HG03469 (cell line): Measurements from ENCODE around the gene ZNF532.

Source experiments
- ATAC-seq: cut with Tn5 transposase; IDR thresholded peaks from one replicate; pipeline ENCODE4 v1.9.1; 2021; ENCODE audit warnings: mild to moderate bottlenecking, moderate library complexity, moderate number of reproducible peaks; ENCODE audit not compliant: unreplicated experiment

ZNF532 gene

GRCh38 chr18:58970943-58971790 is 106.5 kb downstream of the ZNF532 start:
- ATAC-seq = peak; percentile 53

- ATAC-seq = no peak
Observed at GRCh38 chr18:58975296-58975695, 110.6 kb downstream of the ZNF532 start.

- ATAC-seq = no peak
Observed at GRCh38 chr18:58975781-58976180, 111.1 kb downstream of the ZNF532 start.

- no peak for ATAC-seq
Observed at GRCh38 chr18:58977223-58977622, 112.5 kb downstream of the ZNF532 start.

- no peak for ATAC-seq
Observed at GRCh38 chr18:58977801-58978200, 113.1 kb downstream of the ZNF532 start.

- no peak for ATAC-seq
Observed at GRCh38 chr18:58978916-58979315, 114.2 kb downstream of the ZNF532 start.

GRCh38 chr18:58979615-58980014 is 114.9 kb downstream of the ZNF532 start:
- ATAC-seq = no peak

- no peak for ATAC-seq
Observed at GRCh38 chr18:58980991-58981390, 116.3 kb downstream of the ZNF532 start.

GRCh38 chr18:58983260-58984155 is 118.8 kb downstream of the ZNF532 start:
- no peak for ATAC-seq

- ATAC-seq = no peak
Observed at GRCh38 chr18:58988600-58988999, 123.9 kb downstream of the ZNF532 start.

GRCh38 chr18:58989184-58989759 is 124.6 kb downstream of the ZNF532 start:
- no peak for ATAC-seq

GRCh38 chr18:58990720-58991119 is 126.0 kb downstream of the ZNF532 start:
- ATAC-seq = no peak

GRCh38 chr18:58991167-58991798 is 126.6 kb downstream of the ZNF532 start:
- ATAC-seq = peak; percentile 70

- ATAC-seq = no peak
Observed at GRCh38 chr18:58992301-58993231, 127.9 kb downstream of the ZNF532 start.

- no peak for ATAC-seq
Observed at GRCh38 chr18:58993260-58993659, 128.6 kb downstream of the ZNF532 start.

- no peak for ATAC-seq
Observed at GRCh38 chr18:58995663-58996062, 131.0 kb downstream of the ZNF532 start.

- ATAC-seq = no peak
Observed at GRCh38 chr18:58996131-58996641, 131.5 kb downstream of the ZNF532 start.

GRCh38 chr18:58996696-58997095 is 132.0 kb downstream of the ZNF532 start:
- no peak for ATAC-seq

- no peak for ATAC-seq
Observed at GRCh38 chr18:58997811-58998337, 133.2 kb downstream of the ZNF532 start.
